Fibroblast of skin of scalp (primary cell): ENCODE results near the gene PTPRG.

Source experiments
- DNase-seq: peaks from one replicate; pipeline ENCODE4 v3.0.0-alpha.2; 2013

PTPRG gene

GRCh38 chr3:62312201-62312600 is 750.8 kb downstream of the PTPRG start:
- no peak for DNase-seq

DNA sequence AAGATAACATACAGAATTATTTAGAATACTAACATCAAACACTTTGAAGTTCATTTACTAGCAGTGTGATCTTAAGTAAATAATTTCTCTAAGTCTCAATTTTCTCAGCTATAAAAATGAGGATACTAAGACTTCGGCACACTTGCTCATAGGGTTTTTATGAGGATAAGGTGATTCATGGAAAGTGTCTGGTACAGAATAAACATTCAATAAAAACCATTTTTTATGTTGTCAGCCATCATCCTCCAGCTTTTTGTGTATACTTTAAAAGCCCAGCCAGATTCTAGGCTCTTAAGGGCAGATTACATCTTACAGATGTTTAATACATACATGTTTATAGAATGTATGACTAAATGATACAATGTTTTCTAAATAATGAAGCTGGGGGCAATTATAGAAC is 755.2 kb downstream of the PTPRG start:
- no peak for DNase-seq

- DNase-seq = no peak
Measured at GRCh38 chr3:62318365-62318751, 757.0 kb downstream of the PTPRG start.

GRCh38 chr3:62318752-62319569 is 757.6 kb downstream of the PTPRG start:
- DNase-seq = peak; percentile 90

DNA sequence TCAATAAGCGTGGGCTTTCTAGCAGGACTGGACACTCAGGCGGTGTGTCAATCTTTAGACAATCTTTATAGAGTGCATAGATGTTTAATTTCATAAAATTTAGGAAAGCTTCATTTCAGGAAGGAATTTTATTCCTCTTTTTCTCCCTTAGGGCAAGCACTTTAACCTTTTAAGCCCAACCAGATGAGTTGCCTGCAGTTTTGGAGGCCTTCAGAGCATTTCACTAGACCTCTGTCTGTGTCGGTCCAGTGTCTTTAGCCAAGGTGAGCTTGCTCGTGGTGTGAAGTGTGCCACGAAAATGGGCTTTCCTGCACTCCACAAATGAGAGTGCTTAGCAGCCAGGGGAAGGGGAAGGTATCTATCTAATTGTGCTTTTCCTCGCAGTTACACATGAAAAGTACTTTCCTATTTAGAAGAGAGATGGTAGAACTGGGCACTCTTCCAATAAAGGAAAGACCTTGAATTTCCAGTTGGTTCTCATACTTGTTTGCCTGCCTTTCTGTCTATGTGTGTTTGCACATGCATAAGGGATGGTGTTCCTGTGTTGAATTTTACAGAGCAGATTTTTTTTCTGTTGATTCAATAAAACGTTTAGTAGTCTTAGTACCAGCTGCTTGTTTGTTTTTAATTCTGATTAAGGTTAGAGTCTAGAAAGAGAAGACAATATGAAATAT is 758.3 kb downstream of the PTPRG start:
- no peak for DNase-seq

DNA sequence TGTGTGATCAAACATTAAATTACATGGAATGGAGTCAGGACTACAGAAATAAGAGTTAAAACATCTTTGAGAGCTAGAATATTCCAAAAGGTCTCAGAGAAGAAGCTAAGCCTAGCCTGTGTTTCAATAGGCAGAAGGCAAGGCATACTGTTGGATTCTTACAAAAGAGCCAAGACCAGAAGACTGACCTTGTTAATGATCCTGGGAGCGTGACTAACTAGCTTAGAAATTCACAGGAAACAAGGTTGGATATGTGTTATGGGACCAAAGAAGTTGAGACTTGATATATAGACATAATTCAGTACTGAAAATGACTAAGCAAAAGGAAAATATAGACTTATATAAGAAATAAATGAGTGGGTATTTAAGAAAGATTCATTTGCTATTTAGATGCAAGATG is 761.9 kb downstream of the PTPRG start:
- no peak for DNase-seq

DNA sequence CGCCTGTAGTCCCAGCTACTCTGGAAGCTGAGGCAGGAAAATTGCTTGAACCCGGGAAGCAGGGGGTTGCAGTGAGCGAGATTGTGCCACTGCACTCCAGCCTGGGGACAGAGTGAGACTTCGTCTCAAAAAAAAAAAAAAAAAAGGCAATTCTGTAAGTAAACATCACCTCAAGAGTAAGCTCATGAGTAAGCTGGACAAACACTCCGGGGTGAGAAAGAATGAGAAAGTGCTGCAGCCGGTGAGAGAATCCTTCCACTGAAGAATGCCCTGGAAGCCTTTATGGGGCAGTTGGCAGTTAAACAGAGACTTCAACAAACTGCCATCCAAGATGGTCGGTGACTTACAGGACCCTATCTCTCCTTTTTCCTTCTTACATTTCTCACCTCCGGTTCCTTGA is 764.5 kb downstream of the PTPRG start:
- DNase-seq = no peak

DNA sequence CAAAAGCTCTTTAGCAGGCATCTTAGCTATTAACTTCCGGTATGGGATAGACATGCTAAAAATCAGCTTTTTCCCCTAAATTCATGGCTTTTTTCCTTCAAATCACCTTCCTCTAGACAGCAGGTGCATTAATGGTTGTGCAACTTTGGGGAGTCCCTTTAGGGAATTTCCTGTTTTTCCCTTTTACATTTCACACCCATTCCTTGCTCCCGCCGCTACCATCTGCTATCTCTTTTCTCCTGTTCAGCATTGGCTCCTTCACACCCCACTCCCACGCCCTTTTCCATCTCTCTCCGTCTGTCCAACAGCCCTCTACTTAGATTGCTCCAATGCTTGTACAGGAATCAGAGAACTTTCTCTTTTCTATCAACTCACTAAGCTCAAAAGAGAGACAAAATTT is 768.6 kb downstream of the PTPRG start:
- DNase-seq = no peak

GRCh38 chr3:62332017-62332416 is 770.6 kb downstream of the PTPRG start:
- DNase-seq = no peak

DNA sequence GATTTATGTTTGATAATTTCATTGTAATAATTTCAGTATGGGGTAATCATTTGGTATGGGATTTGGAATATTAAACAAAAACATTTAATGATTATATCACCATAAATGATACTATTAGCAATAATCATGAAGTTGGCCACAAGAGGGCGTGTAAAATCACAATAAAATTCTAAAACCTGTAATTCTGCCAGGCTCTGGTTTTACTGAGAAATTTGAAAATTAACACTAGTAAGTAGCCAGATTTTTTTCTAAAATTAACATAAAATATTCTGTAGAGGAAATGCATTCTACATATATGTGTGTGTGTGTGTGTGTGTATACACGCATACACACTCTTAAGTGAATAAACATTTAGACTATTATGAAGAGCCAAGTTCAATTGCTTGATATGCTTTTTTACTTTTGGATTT is 771.5 kb downstream of the PTPRG start:
- peak; percentile 27 for DNase-seq

GRCh38 chr3:62335196-62335595 is 773.8 kb downstream of the PTPRG start:
- DNase-seq = no peak

GRCh38 chr3:62343755-62344154 is 782.4 kb downstream of the PTPRG start:
- no peak for DNase-seq
